NCI-H748 treated with DMSO at 0.1 percent for 48 hours (cell line): Measurements from ENCODE around the gene CORO7.
"Not testable (repeated sequence)": the region's sequence is repeated elsewhere in the genome, so short reads cannot be mapped to it uniquely, and the experiment has no call there.

Experiments
- DNase-seq: peaks from one replicate; lab custom pipeline; 2025; lab: John Stamatoyannopoulos, UW

Gene CORO7

GRCh38 chr16:4336701-4337539, 79.5 kb downstream of the CORO7 start:
- DNase-seq: no peak

GRCh38 chr16:4334724-4335495, 81.5 kb downstream of the CORO7 start:
- DNase-seq: no peak

- DNase-seq: not testable (repeated sequence)
Measured at GRCh38 chr16:4333714-4334113, 82.7 kb downstream of the CORO7 start.

GRCh38 chr16:4333308-4333638, 83.1 kb downstream of the CORO7 start:
- DNase-seq: no peak

- no peak for DNase-seq
Measured at GRCh38 chr16:4332623-4333307, 83.6 kb downstream of the CORO7 start.

GRCh38 chr16:4332083-4332482, 84.3 kb downstream of the CORO7 start:
- no peak for DNase-seq

GRCh38 chr16:4330277-4330874, 86.0 kb downstream of the CORO7 start:
- no peak for DNase-seq

- DNase-seq: no peak
Measured at GRCh38 chr16:4328782-4329775, 87.3 kb downstream of the CORO7 start.

- no peak for DNase-seq
Measured at GRCh38 chr16:4328046-4328781, 88.2 kb downstream of the CORO7 start.

GRCh38 chr16:4327386-4328045, 88.9 kb downstream of the CORO7 start:
- DNase-seq: no peak

- no peak for DNase-seq
Measured at GRCh38 chr16:4325253-4325758, 91.1 kb downstream of the CORO7 start.

GRCh38 chr16:4324492-4325252, 91.7 kb downstream of the CORO7 start:
- no peak for DNase-seq

GRCh38 chr16:4323845-4324488, 92.4 kb downstream of the CORO7 start:
- no peak for DNase-seq

- DNase-seq: no peak
Measured at GRCh38 chr16:4323071-4323844, 93.1 kb downstream of the CORO7 start.

GRCh38 chr16:4322121-4323052, 94.0 kb downstream of the CORO7 start:
- no peak for DNase-seq
